Measurements from ENCODE around the gene SNCAIP.

DNA sequence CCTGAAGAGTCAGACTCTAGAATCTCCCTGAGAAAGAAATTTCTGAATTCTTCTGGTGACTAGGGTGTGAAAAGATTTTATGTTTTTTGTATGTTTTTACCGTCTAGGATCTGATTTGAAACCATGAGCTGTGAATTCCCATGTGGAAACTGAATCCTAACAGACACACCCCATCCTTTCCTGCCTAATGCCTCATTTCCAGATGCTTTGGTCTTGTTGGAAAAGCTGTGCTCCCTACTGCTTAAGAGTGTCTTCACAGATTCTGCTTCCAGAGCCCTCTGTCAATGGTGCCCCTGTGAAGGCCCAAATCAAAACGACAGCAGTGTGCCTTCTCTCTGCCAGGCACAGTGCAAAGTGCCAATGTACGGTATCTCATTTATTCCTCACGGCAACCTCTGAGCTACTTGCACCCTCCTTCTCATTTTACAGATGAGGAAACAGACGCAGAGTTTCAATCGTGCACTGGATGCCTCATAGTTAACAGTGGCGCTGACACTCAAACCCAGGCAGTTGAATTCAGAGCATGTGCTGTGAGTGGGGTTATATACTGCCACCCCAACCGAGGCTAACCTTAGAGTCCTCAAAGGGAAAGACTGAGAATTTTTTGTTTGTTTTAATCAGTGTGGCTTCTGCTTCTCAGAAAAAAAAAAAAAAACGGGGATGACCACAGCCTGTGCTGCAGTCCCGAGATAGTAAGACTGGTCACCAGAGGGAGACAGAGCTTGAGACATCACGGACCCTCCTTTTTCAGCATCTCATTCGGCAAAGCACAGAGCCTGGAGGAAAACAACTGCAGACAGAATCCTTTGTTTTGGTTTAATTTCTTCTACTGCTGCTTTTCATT is 188.4 kb downstream of the SNCAIP start:
- no peak for TF ChIP-seq POLR2A (IDR thresholded peaks at IDR 0.05)
- TF ChIP-seq, protein P1, sequence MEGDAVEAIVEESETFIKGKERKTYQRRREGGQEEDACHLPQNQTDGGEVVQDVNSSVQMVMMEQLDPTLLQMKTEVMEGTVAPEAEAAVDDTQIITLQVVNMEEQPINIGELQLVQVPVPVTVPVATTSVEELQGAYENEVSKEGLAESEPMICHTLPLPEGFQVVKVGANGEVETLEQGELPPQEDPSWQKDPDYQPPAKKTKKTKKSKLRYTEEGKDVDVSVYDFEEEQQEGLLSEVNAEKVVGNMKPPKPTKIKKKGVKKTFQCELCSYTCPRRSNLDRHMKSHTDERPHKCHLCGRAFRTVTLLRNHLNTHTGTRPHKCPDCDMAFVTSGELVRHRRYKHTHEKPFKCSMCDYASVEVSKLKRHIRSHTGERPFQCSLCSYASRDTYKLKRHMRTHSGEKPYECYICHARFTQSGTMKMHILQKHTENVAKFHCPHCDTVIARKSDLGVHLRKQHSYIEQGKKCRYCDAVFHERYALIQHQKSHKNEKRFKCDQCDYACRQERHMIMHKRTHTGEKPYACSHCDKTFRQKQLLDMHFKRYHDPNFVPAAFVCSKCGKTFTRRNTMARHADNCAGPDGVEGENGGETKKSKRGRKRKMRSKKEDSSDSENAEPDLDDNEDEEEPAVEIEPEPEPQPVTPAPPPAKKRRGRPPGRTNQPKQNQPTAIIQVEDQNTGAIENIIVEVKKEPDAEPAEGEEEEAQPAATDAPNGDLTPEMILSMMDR (IDR thresholded peaks at IDR 0.05): no peak

Data from suprapubic skin (tissue), 3 donors.